Subcutaneous adipose tissue (tissue), 4 donors: ENCODE measurements around the gene LIPC. TPM values are rescaled to one million over a fixed set of nuclear protein-coding genes. Genes with fewer than 3 reads are reported as not detected.

Experiments
- CTCF ChIP-seq: fragments of 450-650 bp; IDR thresholded peaks from one replicate; pipeline ENCODE4 v1.5.1; 2016; ENCODE audit warnings: low read depth, mild to moderate bottlenecking, control low read depth, antibody characterized with exemption, moderate library complexity
- total RNA-seq, 4 donors: library from RNA; depleted of rRNA; stranded (reverse); fragments of >200 nt; gene quantifications; one replicate each; pipeline ENCODE4 v1.1.0, GENCODE V29; 2016

LIPC gene
- total RNA-seq, 4 donors from 2014 or later = 0.44 to 0.51 TPM; not detected in 2

DNA sequence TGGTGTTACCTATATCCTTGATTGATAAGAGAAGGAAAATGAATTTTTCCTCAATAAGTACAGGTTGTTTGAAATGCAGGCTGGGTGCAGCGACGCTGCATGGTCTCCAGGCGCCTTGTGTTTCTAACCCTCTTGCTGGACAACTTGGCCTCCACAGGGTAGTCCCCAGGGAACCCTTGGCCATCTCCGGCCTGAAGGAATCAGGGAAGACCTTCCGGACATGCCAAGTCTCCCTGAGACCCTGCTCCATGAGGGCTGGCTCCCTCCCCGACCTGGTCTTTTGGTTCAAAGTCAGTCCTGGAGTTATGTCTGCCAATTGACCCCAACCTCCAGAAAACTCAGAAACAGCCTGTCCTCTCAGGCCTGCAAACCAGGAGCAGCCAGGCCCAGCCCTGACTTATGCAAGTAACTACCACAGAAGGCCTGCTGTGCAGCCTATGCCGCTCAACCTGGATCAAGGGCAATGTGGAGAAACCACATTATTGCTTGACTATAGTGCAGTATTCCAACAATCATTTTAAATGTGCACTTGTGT, 98.3 kb downstream of the LIPC start:
- TF ChIP-seq CTCF = no peak

- no peak for TF ChIP-seq CTCF
Observed at GRCh38 chr15:58532126-58532525, 100.3 kb downstream of the LIPC start.

DNA sequence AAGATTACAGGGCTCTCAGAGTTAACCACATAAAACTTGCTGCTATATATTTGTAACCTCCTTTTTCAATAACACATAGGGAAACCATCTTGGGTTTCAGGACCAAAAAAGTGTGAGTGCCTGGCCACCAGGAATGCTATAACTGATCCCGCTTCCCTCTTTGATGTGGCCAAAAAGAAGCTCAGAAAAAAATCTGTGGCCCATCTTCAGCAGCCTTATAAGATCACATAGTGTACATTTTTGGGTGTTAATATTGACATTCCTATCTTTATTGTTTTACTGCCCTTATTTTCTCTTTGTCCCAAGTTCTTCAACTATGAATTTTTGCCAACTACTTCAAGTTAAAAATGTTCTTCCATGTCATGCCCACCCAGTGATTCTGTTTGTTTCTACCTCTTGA, 102.8 kb downstream of the LIPC start:
- no peak for TF ChIP-seq CTCF

GRCh38 chr15:58535337-58535736, 103.5 kb downstream of the LIPC start:
- TF ChIP-seq CTCF = no peak

DNA sequence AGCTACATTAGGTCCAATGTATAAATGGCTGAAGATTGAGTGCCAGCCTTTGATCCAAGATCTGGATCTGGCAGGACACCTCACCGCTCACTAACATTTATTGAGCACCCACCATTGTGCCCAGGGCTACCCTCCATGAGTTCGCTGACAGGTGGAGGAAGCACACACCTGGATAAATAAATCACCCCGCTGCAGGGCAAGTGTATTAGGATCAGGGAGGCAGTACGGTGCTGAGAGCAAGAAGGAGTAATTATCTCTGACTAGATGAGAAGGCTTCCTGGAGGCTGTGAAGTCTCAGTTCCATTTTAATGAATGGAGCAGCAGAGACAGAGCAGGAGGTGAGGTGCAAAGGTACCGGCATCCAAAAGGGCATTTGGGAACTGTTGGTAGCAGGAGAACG, 104.1 kb downstream of the LIPC start:
- no peak for TF ChIP-seq CTCF

GRCh38 chr15:58536414-58536813, 104.6 kb downstream of the LIPC start:
- TF ChIP-seq CTCF = no peak

GRCh38 chr15:58537033-58537432, 105.2 kb downstream of the LIPC start:
- TF ChIP-seq CTCF = no peak
